H1 (cell line): ENCODE measurements around the gene MAP2K5. TPM values are rescaled to one million over a fixed set of nuclear protein-coding genes. Genes with fewer than 3 reads are reported as not detected.

ENCODE experiments used
- CTCF ChIA-PET: fragments of 300-600 bp; sonication (Branson Sonifier 250); formaldehyde crosslinking; loops from one replicate; lab custom pipeline; 2021; ENCODE audit not compliant: partially characterized antibody; lab: Charles Lee
- POLR2A ChIA-PET: fragments of 300-600 bp; sonication (Branson Sonifier 250); formaldehyde crosslinking; loops from one replicate; lab custom pipeline; 2021; ENCODE audit warnings: inconsistent platforms; ENCODE audit not compliant: partially characterized antibody; lab: Charles Lee
- DNase-seq, 2 experiments: peaks; one replicate each; pipeline versions ENCODE4 v3.0.0 to v3.0.0-alpha.2; 2010 to 2022; ENCODE audit warnings: low spot score in 2 of 2, low read depth in 1 of 2, mixed read lengths in 1 of 2
- FAIRE-seq: peaks from 2 replicates; lab custom pipeline; 2011; peaks lifted over from hg19 to GRCh38; lab: Jason Lieb, UNC
- H2AFZ ChIP-seq: 2 replicates; pipeline ENCODE4 v1.8.1; 2012; ENCODE audit warnings: low read length, inconsistent platforms
- H2AK5ac ChIP-seq: 2 replicates; pipeline ENCODE4 v1.6.1; 2013; ENCODE audit warnings: low read depth, low read length
- H2BK120ac ChIP-seq: replicated peaks from 2 replicates; pipeline ENCODE3; 2013; ENCODE audit warnings: low read depth, low read length, inconsistent platforms
- H2BK12ac ChIP-seq: 2 replicates; pipeline ENCODE4 v1.6.1; 2013; ENCODE audit warnings: low read depth, low read length
- H2BK15ac ChIP-seq: 2 replicates; pipeline ENCODE4 v1.6.1; 2013; ENCODE audit warnings: low read length
- H2BK20ac ChIP-seq: 2 replicates; pipeline ENCODE4 v1.6.1; 2013; ENCODE audit warnings: low read length
- H2BK5ac ChIP-seq: 2 replicates; pipeline ENCODE4 v1.6.1; 2013; ENCODE audit warnings: low read depth, low read length
- H3K14ac ChIP-seq: 2 replicates; pipeline ENCODE4 v1.6.1; 2013; ENCODE audit warnings: inconsistent platforms; ENCODE audit not compliant: insufficient read length
- H3K18ac ChIP-seq: 2 replicates; pipeline ENCODE4 v1.6.1; 2013; ENCODE audit warnings: low read length; ENCODE audit errors: extremely low read depth
- H3K23ac ChIP-seq: 2 replicates; pipeline ENCODE4 v1.6.1; 2013; ENCODE audit warnings: inconsistent platforms; ENCODE audit not compliant: insufficient read length
- H3K23me2 ChIP-seq: 2 replicates; pipeline ENCODE4 v1.6.1; 2013; ENCODE audit warnings: low read depth, low read length
- H3K27ac ChIP-seq: 2 replicates; pipeline ENCODE4 v1.6.1; 2011; ENCODE audit warnings: low read depth, low read length, inconsistent platforms
- H3K27me3 ChIP-seq, 4 experiments: replicated peaks in 1 of 4; 1 replicate in 1 of 4; 2 replicates in 3 of 4; pipeline versions ENCODE4 v1.6.1 to v1.8.1; 2011 to 2013; ENCODE audit warnings: low read length in 3 of 4, mild to moderate bottlenecking in 3 of 4, inconsistent platforms in 2 of 4, mixed read lengths in 2 of 4, moderate library complexity in 1 of 4; ENCODE audit not compliant: control insufficient read depth in 3 of 4, insufficient read depth in 3 of 4; ENCODE audit errors: extremely low read depth in 1 of 4
- H3K36me3 ChIP-seq, 4 experiments: 2 replicates each; pipeline versions ENCODE4 v1.6.1 to v1.8.1; 2011 to 2013; ENCODE audit warnings: mild to moderate bottlenecking in 4 of 4, low read length in 3 of 4, moderate library complexity in 2 of 4, control low read depth in 1 of 4, inconsistent platforms in 1 of 4; ENCODE audit not compliant: insufficient read depth in 4 of 4, control insufficient read depth in 2 of 4
- H3K4ac ChIP-seq: replicated peaks from 2 replicates; pipeline ENCODE3; 2013; ENCODE audit warnings: low read length, low read depth, mixed read lengths, inconsistent platforms; ENCODE audit not compliant: insufficient read length
- H3K4me1 ChIP-seq, 4 experiments: replicated peaks in 1 of 4; 1 replicate in 1 of 4; 2 replicates in 3 of 4; pipeline versions ENCODE4 v1.6.1 to v1.8.1; 2011 to 2013; ENCODE audit warnings: low read length in 3 of 4, inconsistent platforms in 2 of 4, mixed read lengths in 1 of 4; ENCODE audit not compliant: insufficient read depth in 4 of 4, control insufficient read depth in 3 of 4
- H3K4me2 ChIP-seq, 2 experiments: 2 replicates each; pipeline versions ENCODE4 v1.6.1 to v1.8.1; 2011 to 2013; ENCODE audit warnings: low read depth in 2 of 2, low read length in 2 of 2, control low read depth in 1 of 2, inconsistent platforms in 1 of 2, mild to moderate bottlenecking in 1 of 2; ENCODE audit not compliant: insufficient read depth in 1 of 2
- H3K4me3 ChIP-seq, 4 experiments: fragments of 200-600, 300-600 bp in 1 of 4; sonication (generic), shearing (Covaris generic), sonication (Bioruptor Twin) in 1 of 4; 2 replicates each; pipeline versions ENCODE4 v1.5.1 to v1.8.1; 2011 to 2016; ENCODE audit warnings: low read length in 4 of 4, low read depth in 3 of 4, control low read depth in 2 of 4, inconsistent platforms in 2 of 4, mild to moderate bottlenecking in 2 of 4, mixed read lengths in 1 of 4, moderate library complexity in 1 of 4; ENCODE audit not compliant: insufficient read depth in 2 of 4; ENCODE audit errors: extremely low read depth in 1 of 4
- H3K56ac ChIP-seq: replicated peaks from 2 replicates; pipeline ENCODE3; 2013; ENCODE audit warnings: low read depth, mild to moderate bottlenecking, mixed read lengths, low read length, inconsistent platforms; ENCODE audit not compliant: insufficient read length
- H3K79me1 ChIP-seq: 2 replicates; pipeline ENCODE4 v1.6.1; 2013; ENCODE audit warnings: low read depth, low read length, control low read depth
- H3K79me2 ChIP-seq, 2 experiments: 2 replicates each; pipeline versions ENCODE4 v1.6.1 to v1.8.1; 2012 to 2013; ENCODE audit warnings: low read length in 2 of 2, mild to moderate bottlenecking in 2 of 2, inconsistent platforms in 1 of 2; ENCODE audit not compliant: insufficient read depth in 2 of 2, control insufficient read depth in 1 of 2
- H3K9ac ChIP-seq, 4 experiments: replicated peaks in 1 of 4; 1 replicate in 1 of 4; 2 replicates in 3 of 4; pipeline versions ENCODE4 v1.6.1 to v1.8.1; 2011 to 2013; ENCODE audit warnings: low read depth in 3 of 4, low read length in 3 of 4, control low read depth in 2 of 4, mild to moderate bottlenecking in 2 of 4, moderate library complexity in 2 of 4, inconsistent platforms in 1 of 4; ENCODE audit errors: extremely low read depth in 1 of 4
- H3K9me3 ChIP-seq, 2 experiments: 2 replicates each; pipeline versions ENCODE4 v1.6.1 to v1.8.1; 2012 to 2013; ENCODE audit warnings: mild to moderate bottlenecking in 2 of 2, moderate library complexity in 2 of 2, control low read depth in 1 of 2, inconsistent platforms in 1 of 2, low read depth in 1 of 2, low read length in 1 of 2, mixed read lengths in 1 of 2; ENCODE audit not compliant: insufficient read depth in 2 of 2
- H4K20me1 ChIP-seq, 2 experiments: replicated peaks in 1 of 2; 2 replicates each; pipeline versions ENCODE3 to v1.8.1; 2011 to 2013; ENCODE audit warnings: inconsistent platforms in 2 of 2, low read length in 2 of 2, mild to moderate bottlenecking in 1 of 2; ENCODE audit not compliant: insufficient read depth in 2 of 2, control insufficient read depth in 1 of 2
- H4K5ac ChIP-seq: 2 replicates; pipeline ENCODE4 v1.6.1; 2013; ENCODE audit warnings: low read length, low read depth, mixed read lengths, inconsistent platforms; ENCODE audit not compliant: insufficient read length
- H4K8ac ChIP-seq: 2 replicates; pipeline ENCODE4 v1.8.0; 2013; ENCODE audit warnings: mild to moderate bottlenecking, moderate library complexity, low read length, inconsistent platforms; ENCODE audit not compliant: insufficient read depth; ENCODE audit errors: extremely low read depth
- H4K91ac ChIP-seq: replicated peaks from 2 replicates; pipeline ENCODE3; 2013; ENCODE audit warnings: low read length, mixed read lengths, inconsistent platforms; ENCODE audit not compliant: insufficient read length
- CTBP2 ChIP-seq: IDR thresholded peaks from 2 replicates; pipeline ENCODE4 v1.7.0; 2011; ENCODE audit warnings: borderline replicate concordance, mild to moderate bottlenecking, moderate library complexity, mixed read lengths, low read length; ENCODE audit not compliant: insufficient read depth, insufficient read length
- E2F6 ChIP-seq: IDR thresholded peaks from 2 replicates; pipeline ENCODE4 v1.6.1; 2012; ENCODE audit warnings: inconsistent platforms
- MAX ChIP-seq: IDR thresholded peaks from 2 replicates; pipeline ENCODE4 v1.6.1; 2012; ENCODE audit warnings: inconsistent platforms
- NANOG ChIP-seq: IDR thresholded peaks from 2 replicates; pipeline ENCODE4 v1.6.1; 2011; ENCODE audit warnings: low read length, low read depth, mild to moderate bottlenecking, inconsistent platforms; ENCODE audit not compliant: insufficient read depth, poor library complexity, severe bottlenecking
- SIRT6 ChIP-seq: IDR thresholded peaks from one replicate; pipeline ENCODE4 v1.7.1; 2012; ENCODE audit warnings: low read length, inconsistent platforms
- TAF7 ChIP-seq: optimal IDR thresholded peaks from 2 replicates; pipeline ENCODE3; 2011; ENCODE audit warnings: low read depth, mild to moderate bottlenecking, inconsistent platforms, low read length, moderate library complexity, borderline replicate concordance
- TEAD4 ChIP-seq: IDR thresholded peaks from 2 replicates; pipeline ENCODE4 v1.6.1; 2012; ENCODE audit warnings: low read depth, low read length, inconsistent platforms, mixed read lengths
- WGBS, 2 experiments: shearing (Covaris generic) in 1 of 2; methylation state at CpG; one replicate each; pipeline versions ENCODE4 v1.1.6 to v1.1.7; 2013 to 2015; ENCODE audit warnings: low lambda C conversion rate in 2 of 2, mixed read lengths in 2 of 2, inconsistent platforms in 1 of 2, low coverage in 1 of 2, missing lambda C conversion rate in 1 of 2; ENCODE audit not compliant: insufficient replicate concordance in 2 of 2, insufficient coverage in 1 of 2, insufficient read length in 1 of 2; ENCODE audit errors: extremely low coverage in 1 of 2, missing lambda C conversion rate in 1 of 2; 5-methylcytosine and 5-hydroxymethylcytosine counted together
- polyA plus RNA-seq, 7 experiments: library from polyadenylated mRNA; depleted of rRNA in 3 of 7; stranded (reverse) in 5 of 7; unstranded in 2 of 7; fragments of >200 nt in 5 of 7; fragments of 200-250 nt in 2 of 7; gene quantifications; 1 replicate in 5 of 7; 2 replicates in 1 of 7; 4 replicates in 1 of 7; pipeline versions ENCODE4 v1.2.1 to v1.2.3, GENCODE V29; 2011 to 2013; ENCODE audit warnings: missing spikeins in 2 of 7, mixed read lengths in 2 of 7
- total RNA-seq: library from RNA; stranded (reverse); fragmentation: NEBNext Ultra II Directional; extraction: Animal tissue kit (Norgen Biotek cat#: 25700); gene quantifications from 2 replicates; pipeline ENCODE4 v1.2.1, GENCODE V29; 2021

The MAP2K5 gene
- total and polyA plus RNA-seq, 2 of the 8 experiments (the other 6 are each of a cell fraction or from before 2014, with no cell fraction given): 4.4 to 15.8 TPM

GRCh38 chr15:67828278-67828968 lies 285.9 kb downstream of the MAP2K5 start:
- Histone ChIP-seq H2AK5ac (no peak overlapping the region), H3K56ac (no peak overlapping the region), H3K27ac (no peak overlapping the region), H2AFZ (no peak overlapping the region), H2BK15ac (0 out of 2 replicates have a peak overlapping the region, but pooled peaks have one; percentile 46), H3K9me3 (peaks cover 0 to 4% of the 10 kb centered on the region in 2 experiments; a peak in 1 of 4 replicates), H3K79me2 (no peaks in the 10 kb centered on the region), H3K23me2 (peaks cover 6% of the 10 kb centered on the region; the same call in 1 of the 2 replicates), H3K27me3 (peaks cover 96 to 100% (median 100%) of the 10 kb centered on the region in 4 experiments), H3K4me1 (peaks cover 15 to 50% (median 35%) of the 10 kb centered on the region in 4 experiments), H4K91ac (no peak overlapping the region), H2BK20ac (no peak overlapping the region), H3K9ac (no peak overlapping the region), H3K4me3 (peak overlapping the region; percentile 2 to 46 (median 9); a peak in 5 of 8 replicates), H3K4ac (no peak overlapping the region), H4K5ac (no peak overlapping the region), H3K4me2 (peak overlapping the region; percentile 48 to 57), H3K23ac (no peak overlapping the region), H3K79me1 (no peaks in the 10 kb centered on the region), H3K36me3 (peaks cover 0 to 22% (median 0%) of the 10 kb centered on the region in 4 experiments; a peak in 1 of 8 replicates), H4K8ac (peak overlapping the region; percentile 8; the same call in 1 of the 2 replicates), H2BK5ac (no peak overlapping the region), H3K18ac (peak overlapping the region; percentile 48), H2BK120ac (no peak overlapping the region), H2BK12ac (0 out of 2 replicates have a peak overlapping the region, but pooled peaks have one; percentile 75), H3K14ac (no peak overlapping the region), H4K20me1 (peaks cover 11 to 27% of the 10 kb centered on the region in 2 experiments)
- DNase-seq (no peak), FAIRE-seq (no peak)
- ChIA-PET POLR2A (no interaction called here), CTCF (interaction anchor here (1.0 to 1.5 kb wide), 2 partner anchors 8 to 46 kb away, joined by 3 to 7 read pairs; no protein-coding TSS in a partner anchor)
- WGBS, 2 experiments: 4% methylated on average over 33 of the region's 40 CpGs; no CpG with 5 or more reads in 1 of the 2 experiments
- TF ChIP-seq TAF7 (no peak), CTBP2 (peak; percentile 17), TEAD4 (no peak), E2F6 (no peak), SIRT6 (no peak), MAX (peak; percentile 33; the same call in 1 of the 2 replicates), NANOG (no peak)
